ENCODE results near the gene UBE3A.

Gene UBE3A

GRCh38 chr15:25403771-25404170 is 35.1 kb downstream of the UBE3A start:
- Mint-ChIP-seq H3K4me1 (peaks cover 3% of the 10 kb centered on the region), H3K27ac (no peak overlapping the region), H3K4me3 (no peak overlapping the region), H3K27me3 (no peaks in the 10 kb centered on the region), H3K36me3 (peaks cover 71% of the 10 kb centered on the region), H3K9me3 (peaks cover 11% of the 10 kb centered on the region)
- DNase-seq: no peak
- CTCF ChIA-PET: no interaction called here

GRCh38 chr15:25402342-25402741 is 36.5 kb downstream of the UBE3A start:
- H3K27me3 Mint-ChIP-seq: no peaks in the 10 kb centered on the region
- DNase-seq: no peak
- CTCF ChIA-PET: no interaction called here
- peaks cover 3% of the 10 kb centered on the region for H3K4me1 Mint-ChIP-seq
- H3K9me3 Mint-ChIP-seq: peaks cover 13% of the 10 kb centered on the region
- H3K27ac Mint-ChIP-seq: no peak overlapping the region
- H3K36me3 Mint-ChIP-seq: peaks cover 76% of the 10 kb centered on the region
- H3K4me3 Mint-ChIP-seq: no peak overlapping the region

DNA sequence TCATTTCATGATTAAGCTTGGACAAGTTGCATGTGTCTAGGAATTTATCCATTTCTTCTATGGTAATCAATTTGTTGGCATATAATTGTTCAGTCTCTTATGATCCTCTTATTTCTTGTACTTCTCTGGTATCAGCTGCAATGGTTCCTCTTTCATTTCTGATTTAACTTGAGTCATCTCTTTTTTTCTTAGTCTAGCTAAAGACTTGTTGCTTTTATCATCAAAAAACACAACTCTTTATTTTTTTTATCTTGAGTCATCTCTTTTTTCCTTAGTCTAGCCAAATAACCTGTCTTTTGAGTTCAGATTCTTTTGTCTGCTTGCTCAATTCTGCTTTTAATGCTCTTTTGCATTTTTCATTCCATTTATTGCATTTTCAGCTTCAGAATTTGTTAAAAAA is 37.3 kb downstream of the UBE3A start:
- CTCF ChIA-PET: no interaction called here
- DNase-seq: no peak
- Mint-ChIP-seq H3K9me3 (peaks cover 13% of the 10 kb centered on the region), H3K27ac (no peak overlapping the region), H3K36me3 (peaks cover 70% of the 10 kb centered on the region), H3K27me3 (no peaks in the 10 kb centered on the region), H3K4me1 (no peaks in the 10 kb centered on the region), H3K4me3 (no peak overlapping the region)

DNA sequence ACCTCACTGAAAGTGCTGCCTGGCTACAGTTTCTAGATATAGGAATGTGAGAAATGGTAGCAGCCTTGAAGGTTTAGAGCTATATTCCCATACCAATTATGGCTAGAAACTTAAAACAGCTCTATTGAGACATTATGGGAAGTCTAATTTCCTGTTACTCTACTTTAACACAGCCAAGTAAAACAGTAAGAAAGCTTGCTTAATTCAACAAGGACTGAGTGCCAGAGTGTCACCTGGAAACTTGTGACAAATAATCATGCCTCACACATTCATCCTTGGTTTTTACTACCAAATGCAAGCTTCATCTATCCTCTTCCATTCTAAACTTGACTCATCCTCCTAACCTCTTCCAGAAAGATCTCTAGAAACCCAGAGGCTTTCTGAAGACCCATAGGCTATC is 41.7 kb downstream of the UBE3A start:
- DNase-seq: no peak
- peaks cover 4% of the 10 kb centered on the region for H3K9me3 Mint-ChIP-seq
- peaks cover 48% of the 10 kb centered on the region for H3K36me3 Mint-ChIP-seq
- H3K4me1 Mint-ChIP-seq: no peaks in the 10 kb centered on the region
- CTCF ChIA-PET: no interaction called here
- no peak overlapping the region for H3K27ac Mint-ChIP-seq
- no peaks in the 10 kb centered on the region for H3K27me3 Mint-ChIP-seq
- no peak overlapping the region for H3K4me3 Mint-ChIP-seq

GRCh38 chr15:25394898-25395297 is 43.9 kb downstream of the UBE3A start:
- Mint-ChIP-seq H3K9me3 (peaks cover 5% of the 10 kb centered on the region), H3K36me3 (peaks cover 39% of the 10 kb centered on the region), H3K4me1 (no peaks in the 10 kb centered on the region)

DNA sequence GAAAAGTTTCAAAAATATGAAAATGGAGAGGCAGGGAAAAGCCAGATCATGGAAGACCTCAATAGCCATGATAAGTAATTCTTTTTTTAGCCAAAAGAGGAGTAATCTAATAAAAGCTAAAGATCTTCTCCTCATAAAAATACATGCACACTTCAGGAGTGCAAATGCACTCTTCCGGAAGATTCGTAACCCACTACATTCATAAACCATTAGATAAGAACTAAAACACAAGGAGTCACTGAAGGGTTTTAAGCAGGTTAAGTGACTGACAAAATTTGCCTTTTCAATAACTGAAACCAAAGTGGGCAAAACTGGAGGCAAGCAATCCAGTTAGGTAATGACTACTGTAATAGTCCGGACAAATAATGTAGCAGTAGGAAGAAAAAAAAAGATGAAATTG is 46.0 kb downstream of the UBE3A start:
- no peak overlapping the region for H3K27ac Mint-ChIP-seq
- no peak for DNase-seq
- peaks cover 46% of the 10 kb centered on the region for H3K36me3 Mint-ChIP-seq
- no peak overlapping the region for H3K4me3 Mint-ChIP-seq
- H3K4me1 Mint-ChIP-seq: no peaks in the 10 kb centered on the region
- H3K9me3 Mint-ChIP-seq: peaks cover 7% of the 10 kb centered on the region
- no peaks in the 10 kb centered on the region for H3K27me3 Mint-ChIP-seq
- CTCF ChIA-PET: no interaction called here

More at GRCh38 chr15:25394898-25395297, 43.9 kb downstream of the UBE3A start:
- no peak overlapping the region for H3K4me3 Mint-ChIP-seq
- H3K27ac Mint-ChIP-seq: no peak overlapping the region
- H3K27me3 Mint-ChIP-seq: no peaks in the 10 kb centered on the region
- CTCF ChIA-PET: no interaction called here
- no peak for DNase-seq

DNA sequence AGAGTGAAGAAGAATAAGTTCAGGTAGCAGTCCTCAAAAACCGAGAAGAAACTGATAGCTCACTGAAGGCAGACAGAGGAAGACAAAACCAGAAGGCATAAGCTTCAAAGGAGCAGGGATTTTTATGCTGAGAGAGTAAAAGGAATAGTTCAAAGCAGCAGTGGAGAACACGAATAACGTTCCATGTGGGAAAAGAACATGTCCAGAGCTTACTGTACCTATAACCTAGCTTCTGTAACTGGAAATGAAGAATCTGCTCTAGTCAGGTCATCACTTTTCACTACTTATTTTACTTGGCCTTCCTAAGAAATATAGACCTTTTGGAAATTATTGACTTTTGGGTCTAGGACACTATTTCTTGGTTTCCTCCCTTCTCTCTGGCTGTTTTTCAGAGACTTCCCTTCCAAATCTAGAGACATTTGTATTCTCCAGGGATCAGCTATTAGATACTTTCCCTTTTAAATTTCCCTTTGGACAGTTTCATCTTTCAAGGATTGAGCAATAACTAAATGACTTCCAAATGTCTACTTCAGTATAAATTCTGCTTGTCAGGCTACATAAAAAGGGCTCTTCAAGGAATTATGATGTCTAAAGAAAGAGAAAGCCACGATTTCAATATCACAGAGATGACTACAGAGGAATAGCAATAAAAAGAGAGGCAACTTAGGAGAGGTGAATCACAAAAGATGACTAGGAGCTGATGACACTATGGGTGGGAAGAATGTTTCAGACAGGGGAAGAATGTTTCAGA is 46.7 kb downstream of the UBE3A start:
- Mint-ChIP-seq H3K4me1 (no peaks in the 10 kb centered on the region), H3K36me3 (peaks cover 44% of the 10 kb centered on the region), H3K4me3 (no peak overlapping the region), H3K9me3 (peaks cover 11% of the 10 kb centered on the region), H3K27me3 (no peaks in the 10 kb centered on the region), H3K27ac (no peak overlapping the region)
- CTCF ChIA-PET: no interaction called here
- DNase-seq: no peak

- no peak for DNase-seq
- no peak overlapping the region for H3K27ac Mint-ChIP-seq
- no peaks in the 10 kb centered on the region for H3K4me1 Mint-ChIP-seq
- peaks cover 70% of the 10 kb centered on the region for H3K36me3 Mint-ChIP-seq
- H3K9me3 Mint-ChIP-seq: peaks cover 24% of the 10 kb centered on the region
- no peak overlapping the region for H3K4me3 Mint-ChIP-seq
- H3K27me3 Mint-ChIP-seq: no peaks in the 10 kb centered on the region
- CTCF ChIA-PET: interaction anchor here (0.6 kb wide), 1 partner anchor 1682 kb away, joined by 4 read pairs; no protein-coding TSS in a partner anchor
Measured at GRCh38 chr15:25385986-25386385, 52.8 kb downstream of the UBE3A start.

- CTCF ChIA-PET: no interaction called here
- Mint-ChIP-seq H3K4me1 (no peaks in the 10 kb centered on the region), H3K9me3 (peaks cover 16% of the 10 kb centered on the region), H3K27me3 (no peaks in the 10 kb centered on the region), H3K36me3 (peaks cover 68% of the 10 kb centered on the region), H3K27ac (no peak overlapping the region), H3K4me3 (no peak overlapping the region)
- no peak for DNase-seq
Measured at GRCh38 chr15:25381579-25381978, 57.2 kb downstream of the UBE3A start.

- no peak overlapping the region for H3K4me3 Mint-ChIP-seq
- CTCF ChIA-PET: no interaction called here
- H3K9me3 Mint-ChIP-seq: peaks cover 9% of the 10 kb centered on the region
- H3K27ac Mint-ChIP-seq: no peak overlapping the region
- H3K36me3 Mint-ChIP-seq: peaks cover 65% of the 10 kb centered on the region
- H3K4me1 Mint-ChIP-seq: no peaks in the 10 kb centered on the region
- H3K27me3 Mint-ChIP-seq: no peaks in the 10 kb centered on the region
- DNase-seq: no peak
Measured at GRCh38 chr15:25378501-25378901, 60.3 kb downstream of the UBE3A start.

GRCh38 chr15:25375557-25375956 is 63.3 kb downstream of the UBE3A start:
- Mint-ChIP-seq H3K36me3 (peaks cover 71% of the 10 kb centered on the region), H3K27ac (no peak overlapping the region), H3K9me3 (peaks cover 5% of the 10 kb centered on the region), H3K27me3 (no peaks in the 10 kb centered on the region), H3K4me1 (no peaks in the 10 kb centered on the region), H3K4me3 (no peak overlapping the region)
- DNase-seq: no peak
- CTCF ChIA-PET: interaction anchor here (0.5 kb wide), 1 partner anchor 1877 kb away, joined by 3 read pairs; no protein-coding TSS in a partner anchor

DNA sequence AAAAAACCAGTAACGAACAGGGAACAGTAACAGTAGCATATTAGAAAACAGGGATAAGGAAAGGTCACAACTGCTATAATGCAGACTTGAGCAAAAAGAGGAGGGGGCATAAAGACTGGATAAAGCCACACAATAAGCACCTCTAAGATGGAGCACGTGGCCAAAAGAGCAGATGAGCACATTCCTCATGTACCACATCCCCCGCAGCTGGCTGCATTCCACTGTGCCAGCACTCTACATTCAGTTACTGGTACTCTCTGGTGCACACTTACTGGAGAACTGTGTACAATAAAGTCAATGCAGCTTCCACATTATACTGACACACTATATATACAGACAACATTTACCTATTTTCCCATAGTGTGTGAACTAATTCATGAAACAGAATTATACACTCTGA is 64.7 kb downstream of the UBE3A start:
- Mint-ChIP-seq H3K36me3 (peaks cover 73% of the 10 kb centered on the region), H3K4me1 (no peaks in the 10 kb centered on the region), H3K27me3 (no peaks in the 10 kb centered on the region), H3K4me3 (no peak overlapping the region), H3K9me3 (peaks cover 2% of the 10 kb centered on the region), H3K27ac (no peak overlapping the region)
- DNase-seq: no peak
- CTCF ChIA-PET: no interaction called here

DNA sequence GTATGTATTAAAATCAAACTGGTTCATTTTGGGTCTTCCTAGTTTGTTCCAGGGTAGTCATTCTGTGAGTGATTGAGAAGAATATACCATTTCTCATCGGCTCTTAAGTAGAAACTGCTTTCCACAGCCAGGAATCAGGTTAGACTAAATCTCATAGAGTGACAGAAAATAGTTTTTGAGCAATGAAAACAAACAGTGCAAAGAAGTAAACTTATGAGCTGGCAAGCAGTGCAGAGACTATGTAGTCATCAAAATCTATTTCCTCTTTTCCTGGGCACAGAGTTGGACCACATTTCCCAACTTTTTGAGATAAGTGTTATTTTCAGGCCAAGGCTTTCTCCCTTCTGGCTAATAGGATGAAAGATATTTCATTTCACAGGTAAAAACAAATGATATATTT is 66.5 kb downstream of the UBE3A start:
- H3K4me1 Mint-ChIP-seq: no peaks in the 10 kb centered on the region
- CTCF ChIA-PET: no interaction called here
- H3K36me3 Mint-ChIP-seq: peaks cover 66% of the 10 kb centered on the region
- no peak overlapping the region for H3K27ac Mint-ChIP-seq
- peaks cover 2% of the 10 kb centered on the region for H3K9me3 Mint-ChIP-seq
- H3K4me3 Mint-ChIP-seq: no peak overlapping the region
- H3K27me3 Mint-ChIP-seq: no peaks in the 10 kb centered on the region
- no peak for DNase-seq

GRCh38 chr15:25368850-25369249 is 70.0 kb downstream of the UBE3A start:
- CTCF ChIA-PET: interaction anchor here (0.7 kb wide), 1 partner anchor 430 kb away, joined by 3 read pairs; no protein-coding TSS in a partner anchor

GRCh38 chr15:25366058-25366457 is 72.8 kb downstream of the UBE3A start:
- H3K4me1 Mint-ChIP-seq: peaks cover 11% of the 10 kb centered on the region
- no peak overlapping the region for H3K4me3 Mint-ChIP-seq
- CTCF ChIA-PET: no interaction called here
- H3K27ac Mint-ChIP-seq: peak overlapping the region; percentile 62
- no peak for DNase-seq
- H3K9me3 Mint-ChIP-seq: no peaks in the 10 kb centered on the region
- peaks cover 38% of the 10 kb centered on the region for H3K36me3 Mint-ChIP-seq
- no peaks in the 10 kb centered on the region for H3K27me3 Mint-ChIP-seq

More at GRCh38 chr15:25368850-25369249, 70.0 kb downstream of the UBE3A start:
- Mint-ChIP-seq H3K4me3 (no peak overlapping the region), H3K4me1 (peaks cover 11% of the 10 kb centered on the region), H3K36me3 (peaks cover 58% of the 10 kb centered on the region), H3K27me3 (no peaks in the 10 kb centered on the region), H3K9me3 (no peaks in the 10 kb centered on the region), H3K27ac (no peak overlapping the region)
- no peak for DNase-seq

Data from activated naive CD4-positive, alpha-beta T cell treated with anti-CD3 and anti-CD28 coated beads, Interleukin-2, amount 10 ng/mL, durations not matched to agents 7 days and 5 days (primary cell).